Ascending aorta (tissue), 2 donors: Measurements from ENCODE around the gene TES. TPM values are rescaled to one million over a fixed set of nuclear protein-coding genes. Genes with fewer than 3 reads are reported as not detected.

Source experiments
- DNase-seq, 2 donors: peaks; one replicate each; pipeline ENCODE4 v3.0.0-alpha.2; 2019; ENCODE audit warnings: low spot score in 2 of 2
- H3K27ac ChIP-seq, 2 donors: fragments of 200-600 bp; sonication (generic); one replicate each; pipeline ENCODE4 v1.5.1; 2016 to 2017; ENCODE audit warnings: mild to moderate bottlenecking in 1 of 2
- H3K27me3 ChIP-seq: fragments of 200-600 bp; sonication (generic); one replicate; pipeline ENCODE4 v1.5.1; 2017
- H3K36me3 ChIP-seq, 2 donors: fragments of 200-600 bp; sonication (generic); one replicate each; pipeline ENCODE4 v1.5.1; 2016
- H3K4me1 ChIP-seq, 2 donors: fragments of 200-600 bp; sonication (generic); one replicate each; pipeline ENCODE4 v1.5.1; 2016 to 2017; ENCODE audit warnings: mild to moderate bottlenecking in 1 of 2
- H3K4me3 ChIP-seq, 2 donors: fragments of 200-600 bp; sonication (generic); one replicate each; pipeline ENCODE4 v1.5.1; 2016 to 2017; ENCODE audit warnings: mild to moderate bottlenecking in 1 of 2
- H3K9me3 ChIP-seq, 2 donors: fragments of 200-600 bp; sonication (generic); one replicate each; pipeline ENCODE4 v1.5.1; 2016
- CTCF ChIP-seq, 3 experiments: fragments of 200-600 bp in 2 of 3; fragments of 450-650 bp in 1 of 3; sonication (generic) in 2 of 3; IDR thresholded peaks; one replicate each; pipeline ENCODE4 v1.5.1; 2016 to 2019; ENCODE audit warnings: antibody characterized with exemption in 3 of 3, mild to moderate bottlenecking in 1 of 3, moderate library complexity in 1 of 3
- intact Hi-C: fragments of 100-400 bp; cut with DNase I; formaldehyde crosslinking; loops from one replicate; pipeline ENCODE4 v1.15.1; 2023
- total RNA-seq: library from RNA; depleted of rRNA; stranded (reverse); fragments of >200 nt; gene quantifications from one replicate; pipeline ENCODE4 v1.1.0, GENCODE V29; 2016

The TES gene
- total RNA-seq, 1 donor from 2014 or later = 108 TPM

- H3K4me1 ChIP-seq = no peaks in the 10 kb centered on the region
- TF ChIP-seq CTCF (IDR thresholded peaks at IDR 0.05) = no peak
- intact Hi-C loops = no loop called here
- DNase-seq = no peak
- H3K9me3 ChIP-seq = no peaks in the 10 kb centered on the region
- no peaks in the 10 kb centered on the region for H3K27me3 ChIP-seq
- H3K4me3 ChIP-seq = no peak overlapping the region
- no peaks in the 10 kb centered on the region for H3K36me3 ChIP-seq
- no peak overlapping the region for H3K27ac ChIP-seq
Observed at GRCh38 chr7:116200963-116201362, 9.4 kb upstream of the TES start.

GRCh38 chr7:116206141-116206540, 4.2 kb upstream of the TES start:
- intact Hi-C loops = no loop called here
- Histone ChIP-seq H3K27ac (no peak overlapping the region), H3K36me3 (no peaks in the 10 kb centered on the region), H3K4me1 (no peaks in the 10 kb centered on the region), H3K9me3 (no peaks in the 10 kb centered on the region), H3K27me3 (no peaks in the 10 kb centered on the region), H3K4me3 (no peak overlapping the region)
- no peak for TF ChIP-seq CTCF (IDR thresholded peaks at IDR 0.05)
- no peak for DNase-seq

- H3K27me3 ChIP-seq = no peaks in the 10 kb centered on the region
- peaks cover 0 to 2% of the 10 kb centered on the region in 2 donors for H3K4me1 ChIP-seq
- no peaks in the 10 kb centered on the region for H3K36me3 ChIP-seq
- H3K9me3 ChIP-seq = no peaks in the 10 kb centered on the region
- no peak for TF ChIP-seq CTCF (IDR thresholded peaks at IDR 0.05)
- DNase-seq = no peak
- no peak overlapping the region for H3K4me3 ChIP-seq
- intact Hi-C loops = no loop called here
- no peak overlapping the region for H3K27ac ChIP-seq
Observed at GRCh38 chr7:116208919-116209318, 1.4 kb upstream of the TES start.

GRCh38 chr7:116209561-116210070, 723 bp upstream of the TES start:
- TF ChIP-seq CTCF (IDR thresholded peaks at IDR 0.05) = no peak
- H3K27me3 ChIP-seq = no peaks in the 10 kb centered on the region
- H3K4me1 ChIP-seq = peaks cover 0 to 9% of the 10 kb centered on the region in 2 donors
- intact Hi-C loops = loop anchor here (1.0 to 5.0 kb wide), 3 partner anchors 13 to 318 kb away; partner anchors contain the start of gene CAV1
- peak overlapping the region in 1 of 2 donors; percentile 85 for H3K4me3 ChIP-seq
- H3K9me3 ChIP-seq = no peaks in the 10 kb centered on the region
- no peak for DNase-seq
- peak overlapping the region; percentile 91 to 99 for H3K27ac ChIP-seq
- no peaks in the 10 kb centered on the region for H3K36me3 ChIP-seq

GRCh38 chr7:116211006-116211912, 920 bp downstream of the TES start:
- Histone ChIP-seq H3K4me3 (peak overlapping the region; percentile 85 to 89), H3K9me3 (no peaks in the 10 kb centered on the region), H3K27me3 (no peaks in the 10 kb centered on the region), H3K27ac (peak overlapping the region; percentile 91 to 99), H3K36me3 (no peaks in the 10 kb centered on the region), H3K4me1 (peaks cover 5 to 22% of the 10 kb centered on the region in 2 donors)
- TF ChIP-seq CTCF (IDR thresholded peaks at IDR 0.05) = no peak
- intact Hi-C loops = loop anchor here (2.0 to 5.0 kb wide), 2 partner anchors 20 to 316 kb away; partner anchors contain the start of gene CAV1
- peak; percentile 64 to 93 for DNase-seq
